SK-N-SH (cell line): ENCODE results near the gene PDE9A. TPM values are rescaled to one million over a fixed set of nuclear protein-coding genes. Genes with fewer than 3 reads are reported as not detected.

Experiments
- CTCF ChIA-PET: fragments of 300-600, 350-600 bp; formaldehyde crosslinking; extraction: SDS; loops from one replicate; lab custom pipeline; 2021; lab: Yijun Ruan, JAX
- POLR2A ChIA-PET: fragments of 350-600 bp; sonication (Branson Sonifier 250); formaldehyde crosslinking; extraction: SDS; loops from one replicate; lab custom pipeline; 2020; ENCODE audit warnings: antibody characterized with exemption, inconsistent platforms; lab: Yijun Ruan, JAX
- DNase-seq: peaks from one replicate; pipeline ENCODE4 v3.0.0; 2012
- H2AFZ ChIP-seq: fragments of 200-600 bp; sonication (generic); 2 replicates; pipeline ENCODE4 v1.8.1; 2016; ENCODE audit warnings: antibody characterized with exemption, mild to moderate bottlenecking, low read depth
- H3F3A ChIP-seq: fragments of 200-600 bp; sonication (generic); replicated peaks from 2 replicates; pipeline ENCODE3; 2016; ENCODE audit warnings: antibody characterized with exemption, mild to moderate bottlenecking; ENCODE audit not compliant: insufficient read depth
- H3K27ac ChIP-seq, 2 experiments: fragments of 200-500 bp in 1 of 2; fragments of 200-600 bp in 1 of 2; sonication (Bioruptor generic) in 1 of 2; sonication (generic), shearing (Covaris generic) in 1 of 2; 2 replicates each; pipeline versions ENCODE4 v1.5.1 to v1.6.1; 2014 to 2016; ENCODE audit warnings: low read depth in 2 of 2, inconsistent platforms in 1 of 2, low read length in 1 of 2, mild to moderate bottlenecking in 1 of 2, mixed read lengths in 1 of 2
- H3K27me3 ChIP-seq: fragments of 200-600 bp; sonication (generic), shearing (Covaris generic); 2 replicates; pipeline ENCODE4 v1.6.1; 2016; ENCODE audit warnings: mixed run types; ENCODE audit not compliant: insufficient read depth
- H3K36me3 ChIP-seq, 2 experiments: fragments of 200-500 bp in 1 of 2; fragments of 200-600 bp in 1 of 2; sonication (Bioruptor generic) in 1 of 2; sonication (generic) in 1 of 2; replicated peaks in 1 of 2; 2 replicates each; pipeline versions ENCODE3 to v1.5.1; 2014 to 2016; ENCODE audit warnings: low read length in 1 of 2, mild to moderate bottlenecking in 1 of 2; ENCODE audit not compliant: insufficient read depth in 2 of 2, control insufficient read depth in 1 of 2
- H3K4me1 ChIP-seq, 2 experiments: fragments of 200-500 bp in 1 of 2; fragments of 200-600 bp in 1 of 2; sonication (Bioruptor generic) in 1 of 2; sonication (generic), shearing (Covaris generic) in 1 of 2; 2 replicates each; pipeline versions ENCODE4 v1.5.1 to v1.6.1; 2014 to 2016; ENCODE audit warnings: low read depth in 1 of 2, low read length in 1 of 2, mixed run types in 1 of 2; ENCODE audit not compliant: insufficient read depth in 2 of 2, control insufficient read depth in 1 of 2
- H3K4me2 ChIP-seq: fragments of 200-600 bp; sonication (generic), shearing (Covaris generic); 2 replicates; pipeline ENCODE4 v1.6.1; 2017; ENCODE audit warnings: mixed run types
- H3K4me3 ChIP-seq, 2 experiments: fragments of 200-500 bp in 1 of 2; fragments of 200-600 bp in 1 of 2; sonication (Bioruptor generic) in 1 of 2; sonication (generic), shearing (Covaris generic) in 1 of 2; 2 replicates each; pipeline versions ENCODE4 v1.5.1 to v1.8.1; 2014 to 2016; ENCODE audit warnings: low read depth in 2 of 2, inconsistent platforms in 1 of 2, low read length in 1 of 2, mild to moderate bottlenecking in 1 of 2, mixed read lengths in 1 of 2, moderate library complexity in 1 of 2
- H3K79me2 ChIP-seq: fragments of 200-600 bp; sonication (generic); 2 replicates; pipeline ENCODE4 v1.8.1; 2017; ENCODE audit warnings: mild to moderate bottlenecking; ENCODE audit not compliant: insufficient read depth
- H3K9ac ChIP-seq: fragments of 200-600 bp; sonication (generic); 2 replicates; pipeline ENCODE4 v1.6.1; 2017; ENCODE audit warnings: mixed run types
- H3K9me2 ChIP-seq: fragments of 200-600 bp; sonication (generic); 2 replicates; pipeline ENCODE4 v1.6.1; 2017; ENCODE audit warnings: mixed run types
- H3K9me3 ChIP-seq: fragments of 200-600 bp; sonication (generic); 2 replicates; pipeline ENCODE4 v1.6.1; 2017; ENCODE audit warnings: mixed run types, mild to moderate bottlenecking, moderate library complexity
- H4K20me1 ChIP-seq: fragments of 200-600 bp; sonication (generic); 2 replicates; pipeline ENCODE4 v1.6.1; 2017; ENCODE audit warnings: mild to moderate bottlenecking, mixed run types; ENCODE audit not compliant: insufficient read depth
- CHD2 ChIP-seq: fragments of 150-350 bp; IDR thresholded peaks from 2 replicates; pipeline ENCODE4 v1.6.1; 2018; ENCODE audit warnings: low read length; ENCODE audit not compliant: partially characterized antibody
- EP300 ChIP-seq, 2 experiments: IDR thresholded peaks; 2 replicates each; pipeline versions ENCODE4 v1.4.0 to v1.6.1; 2012; ENCODE audit warnings: borderline replicate concordance in 1 of 2, low read depth in 1 of 2, low read length in 1 of 2
- FOXM1 ChIP-seq: IDR thresholded peaks from 2 replicates; pipeline ENCODE4 v1.4.0; 2012; ENCODE audit warnings: low read depth, mild to moderate bottlenecking
- MEF2A ChIP-seq: IDR thresholded peaks from 2 replicates; pipeline ENCODE4 v1.4.0; 2012; ENCODE audit warnings: low read depth, borderline replicate concordance
- PBX3 ChIP-seq: IDR thresholded peaks from 2 replicates; pipeline ENCODE4; 2012
- RAD21 ChIP-seq: IDR thresholded peaks from 2 replicates; pipeline ENCODE4 v1.6.1; 2012; ENCODE audit warnings: mild to moderate bottlenecking, low read length
- RCOR1 ChIP-seq: fragments of 150-350 bp; IDR thresholded peaks from 2 replicates; pipeline ENCODE4 v1.6.1; 2017; ENCODE audit warnings: antibody characterized with exemption, low read length
- REST ChIP-seq: IDR thresholded peaks from 2 replicates; pipeline ENCODE4 v1.6.1; 2012; ENCODE audit warnings: mild to moderate bottlenecking, low read depth, low read length, moderate library complexity
- RFX5 ChIP-seq: IDR thresholded peaks from 2 replicates; pipeline ENCODE4 v1.6.1; 2012; ENCODE audit warnings: mild to moderate bottlenecking, improper control_type of control experiment, low read length
- RXRA ChIP-seq: IDR thresholded peaks from 2 replicates; pipeline ENCODE4 v1.4.0; 2012; ENCODE audit warnings: low read depth, mild to moderate bottlenecking, borderline replicate concordance
- TEAD4 ChIP-seq: IDR thresholded peaks from 2 replicates; pipeline ENCODE4 v1.4.0; 2012; ENCODE audit warnings: mild to moderate bottlenecking, borderline replicate concordance; ENCODE audit not compliant: insufficient read depth
- YY1 ChIP-seq: IDR thresholded peaks from 2 replicates; pipeline ENCODE4 v1.4.0; 2012; ENCODE audit warnings: low read depth, mild to moderate bottlenecking
- WGBS: methylation state at CpG from one replicate; pipeline ENCODE4 v1.1.6; 2017; ENCODE audit warnings: low lambda C conversion rate; 5-methylcytosine and 5-hydroxymethylcytosine counted together
- polyA plus RNA-seq, 3 experiments: library from polyadenylated mRNA; depleted of rRNA; stranded (reverse); fragments of >200 nt; gene quantifications; 2 replicates each; pipeline ENCODE4 v1.2.3, GENCODE V29; 2012

The PDE9A gene
- polyA plus RNA-seq, 1 of the 3 experiments (the other 2 are of a cell fraction): 0.28 TPM

- no peak for TF ChIP-seq YY1
- TF ChIP-seq RFX5: no peak
- TF ChIP-seq TEAD4: no peak
- no peak for TF ChIP-seq RXRA
- no peak for TF ChIP-seq CHD2
- no peak for TF ChIP-seq EP300 (IDR thresholded peaks at IDR 0.05; ENCODE audit: borderline replicate concordance in 1 of 2, low read depth in 1 of 2, low read length in 1 of 2)
- TF ChIP-seq, all 33 proteins: peak for 0
- CTCF ChIA-PET: interaction anchor here (0.6 kb wide), 1 partner anchor 37 kb away, joined by 3 read pairs; no protein-coding TSS in a partner anchor
- POLR2A ChIA-PET: no interaction called here
- Histone ChIP-seq H3K4me3 (no peak overlapping the region), H4K20me1 (no peaks in the 10 kb centered on the region), H3K36me3 (no peaks in the 10 kb centered on the region), H3K27ac (no peak overlapping the region), H3K27me3 (no peaks in the 10 kb centered on the region), H3K79me2 (no peaks in the 10 kb centered on the region), H3K4me1 (no peaks in the 10 kb centered on the region), H3K9ac (no peak overlapping the region), H2AFZ (no peak overlapping the region), H3K4me2 (no peak overlapping the region), H3K9me2 (no peaks in the 10 kb centered on the region), H3F3A (no peaks in the 10 kb centered on the region), H3K9me3 (no peaks in the 10 kb centered on the region)
- DNase-seq: no peak
- WGBS: 61% methylated on average over 16 of the region's 16 CpGs
Observed at GRCh38 chr21:42737951-42738590, 84.7 kb downstream of the PDE9A start.

GRCh38 chr21:42739061-42739931, 85.9 kb downstream of the PDE9A start:
- Histone ChIP-seq H3K4me1 (no peaks in the 10 kb centered on the region), H3K4me2 (no peak overlapping the region), H3K4me3 (no peak overlapping the region), H3K36me3 (no peaks in the 10 kb centered on the region), H4K20me1 (no peaks in the 10 kb centered on the region), H2AFZ (no peak overlapping the region), H3K9me3 (no peaks in the 10 kb centered on the region), H3K27me3 (no peaks in the 10 kb centered on the region), H3F3A (no peaks in the 10 kb centered on the region), H3K9me2 (no peaks in the 10 kb centered on the region), H3K9ac (no peak overlapping the region), H3K79me2 (no peaks in the 10 kb centered on the region), H3K27ac (no peak overlapping the region)
- TF ChIP-seq REST (no peak), PBX3 (no peak), TEAD4 (no peak), MEF2A (no peak), FOXM1 (no peak), RAD21 (no peak), RCOR1 (no peak)
- no peak for DNase-seq
- WGBS: 68% methylated on average over 13 of the region's 21 CpGs
- ChIA-PET POLR2A (no interaction called here), CTCF (interaction anchor here (0.8 kb wide), 1 partner anchor 146 kb away, joined by 4 read pairs; no protein-coding TSS in a partner anchor)
